HG03280 (cell line): Measurements from ENCODE around the gene AGAP2.

Source experiments
- ATAC-seq: cut with Tn5 transposase; IDR thresholded peaks from one replicate; pipeline ENCODE4 v1.9.1; 2021; ENCODE audit warnings: mild to moderate bottlenecking, moderate library complexity; ENCODE audit not compliant: unreplicated experiment

AGAP2 gene

DNA sequence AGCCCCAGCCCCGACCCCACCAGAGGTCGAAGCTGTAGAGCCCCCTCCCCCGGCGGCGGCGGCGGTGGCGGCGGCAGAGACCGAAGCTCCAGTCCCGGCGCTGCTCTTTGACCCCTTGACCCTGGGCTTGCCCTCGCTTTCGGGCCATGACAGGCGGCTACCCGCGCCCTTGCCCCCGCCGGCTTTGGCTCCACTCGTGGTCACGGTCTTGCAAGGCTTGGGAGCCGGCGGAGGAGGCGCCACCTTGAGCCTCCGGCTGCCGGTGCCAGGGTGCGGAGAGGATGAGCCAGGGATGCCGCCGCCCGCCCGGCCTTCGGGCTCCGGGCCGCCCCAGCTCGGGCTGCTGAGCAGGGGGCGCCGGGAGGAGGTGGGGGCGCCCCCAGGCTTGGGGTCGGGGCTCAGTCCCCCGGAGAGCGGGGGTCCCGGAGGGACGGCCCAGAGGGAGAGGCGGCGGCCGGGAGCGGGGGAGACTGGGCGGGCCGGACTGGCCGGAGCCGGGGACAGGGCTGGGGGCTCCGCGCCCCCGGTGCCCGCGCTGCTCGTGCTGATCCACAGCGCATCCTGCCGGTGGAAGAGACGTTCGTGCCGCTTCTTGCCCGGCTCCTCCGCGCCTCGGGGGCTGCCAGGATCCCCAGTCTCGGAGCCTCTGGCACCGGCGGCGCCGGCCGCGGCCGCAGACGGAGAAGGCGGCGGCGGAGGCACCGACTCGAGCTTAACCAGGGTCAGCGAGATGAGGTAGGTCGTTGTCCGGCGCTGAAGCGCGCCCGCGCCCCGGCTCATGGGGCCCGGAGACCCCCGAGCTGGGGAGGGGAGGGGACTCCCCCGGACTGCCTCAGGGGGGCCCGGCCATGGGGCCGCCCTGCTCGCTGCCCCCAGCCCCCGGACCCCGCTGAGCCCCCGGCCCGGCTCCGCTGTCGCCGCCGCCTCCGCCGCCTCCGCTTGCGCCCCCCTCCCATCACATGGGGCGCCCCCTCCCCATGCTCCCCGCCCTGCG, 778 bp downstream of the AGAP2 start:
- no peak for ATAC-seq

DNA sequence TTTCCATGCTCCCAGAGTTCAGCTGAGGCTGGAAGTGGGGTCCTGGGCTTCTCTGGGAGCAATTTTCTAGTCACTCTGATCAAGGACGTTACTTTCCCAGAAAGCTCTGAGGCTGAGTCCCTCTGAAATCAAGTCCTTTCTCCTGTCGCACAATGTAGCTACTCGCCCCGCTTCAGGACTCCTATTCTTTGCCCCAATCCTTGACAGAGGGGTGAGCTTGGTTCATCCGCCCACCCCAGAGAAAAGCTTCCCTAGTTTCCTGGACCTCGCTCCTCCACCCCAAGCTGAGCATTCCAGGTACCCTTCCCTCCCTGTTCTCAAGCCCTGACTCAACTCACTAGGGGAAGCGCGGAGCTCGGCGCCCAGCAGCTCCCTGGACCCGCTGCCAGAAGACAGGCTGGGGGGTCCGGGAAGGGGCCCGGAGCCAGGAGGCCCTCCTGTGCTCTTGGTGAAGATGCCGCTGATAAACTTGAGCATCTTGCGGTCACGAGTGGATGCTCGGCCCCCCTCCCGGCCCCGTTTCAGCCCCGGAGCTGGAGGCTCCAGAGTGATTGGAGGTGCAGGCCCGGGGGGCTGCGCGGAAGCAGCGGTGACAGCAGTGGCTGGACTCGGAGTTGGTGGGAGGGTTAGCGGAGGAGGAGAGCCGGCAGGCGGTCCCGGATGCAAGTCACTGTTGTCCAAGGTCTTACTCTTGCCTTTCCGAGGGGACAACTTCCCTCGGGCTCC, 1.6 kb downstream of the AGAP2 start:
- ATAC-seq = no peak

DNA sequence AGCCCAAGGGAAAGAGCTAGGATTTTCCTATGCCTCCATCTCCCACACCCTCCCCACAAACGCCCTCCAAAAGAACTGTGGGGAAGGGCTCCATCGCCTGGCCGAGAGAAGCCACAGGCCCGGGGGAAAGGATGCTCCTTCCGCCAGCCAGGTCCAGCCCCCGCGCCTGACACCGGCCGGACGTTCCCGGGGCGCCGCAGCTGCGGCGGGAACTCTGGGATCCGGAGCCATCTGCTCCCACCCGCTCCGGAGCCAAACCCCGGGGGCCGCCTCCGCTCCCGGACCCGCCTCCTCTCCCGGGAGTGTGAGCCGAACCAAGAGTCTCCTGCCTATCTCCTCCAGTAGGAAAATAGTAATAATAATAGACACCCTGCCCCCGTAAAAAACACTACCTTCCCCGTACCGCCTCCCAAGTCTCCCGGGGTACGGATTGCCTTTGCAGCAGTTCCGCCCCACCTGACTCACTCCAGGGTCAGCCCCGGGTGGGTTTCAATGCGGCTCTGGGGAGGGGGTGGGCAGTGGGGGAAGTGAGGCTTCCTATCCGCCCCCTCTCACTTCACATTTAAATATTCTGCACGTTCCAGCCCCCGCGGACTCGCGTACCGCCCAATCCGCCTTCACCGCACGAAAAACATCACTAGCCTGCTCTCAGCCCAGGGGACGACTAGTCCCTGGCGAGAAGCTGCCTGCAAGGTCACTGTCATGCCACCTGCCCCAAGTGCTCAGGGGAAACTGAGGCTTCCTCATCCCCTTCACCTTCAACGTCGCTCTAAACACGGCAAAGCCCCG, 2.4 kb downstream of the AGAP2 start:
- ATAC-seq = no peak

DNA sequence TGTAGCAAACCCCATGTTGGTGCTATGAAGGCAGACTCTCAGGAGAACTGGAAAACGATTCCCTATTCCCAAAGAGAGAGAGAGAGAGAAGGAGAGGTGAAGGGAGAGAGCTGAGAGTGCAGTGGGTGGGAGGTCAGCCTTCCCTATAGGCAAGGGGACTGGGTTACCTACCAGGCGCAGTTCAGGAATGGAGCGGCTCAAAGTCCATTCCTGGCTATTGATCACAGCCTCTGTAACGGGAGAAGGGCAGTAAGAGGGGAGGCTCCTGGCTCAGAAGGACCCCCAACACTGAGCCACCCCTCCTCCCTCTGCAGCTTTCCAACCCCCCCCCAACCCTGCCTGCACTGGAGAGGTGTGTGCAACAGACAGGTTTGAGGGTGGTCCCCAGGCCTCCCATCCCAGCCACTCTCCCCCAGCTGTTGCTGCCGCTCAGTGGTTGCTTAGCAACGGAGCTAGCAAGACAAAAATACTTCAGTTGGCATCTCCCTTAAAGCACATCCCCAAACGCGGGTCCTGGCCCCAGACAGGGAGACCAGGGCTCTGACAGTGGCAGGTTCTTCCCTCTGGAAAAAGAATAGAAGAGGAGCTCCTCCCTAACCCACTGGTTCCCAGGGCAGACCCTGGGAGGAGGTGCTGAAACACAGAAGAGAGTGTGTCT, 3.2 kb downstream of the AGAP2 start:
- no peak for ATAC-seq

DNA sequence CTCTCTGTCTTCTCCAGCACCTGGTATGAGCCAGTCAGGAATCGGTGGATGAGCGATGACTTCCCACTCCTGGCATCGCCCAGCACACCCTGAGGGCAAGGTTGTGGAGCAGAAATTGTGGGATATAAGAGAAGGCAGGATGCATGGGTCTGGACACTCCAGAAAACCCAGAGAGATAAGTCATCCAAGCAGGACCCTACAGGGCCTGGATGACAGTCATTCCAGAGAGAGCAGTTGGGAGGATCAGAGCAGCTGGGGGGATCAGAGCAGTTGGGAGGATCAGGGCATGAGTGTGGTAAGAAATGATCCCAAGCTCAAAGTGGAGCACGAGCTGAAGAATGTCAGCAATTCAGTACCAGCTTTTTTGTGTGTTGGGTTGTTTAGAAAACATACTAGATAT, 4.0 kb downstream of the AGAP2 start:
- no peak for ATAC-seq

DNA sequence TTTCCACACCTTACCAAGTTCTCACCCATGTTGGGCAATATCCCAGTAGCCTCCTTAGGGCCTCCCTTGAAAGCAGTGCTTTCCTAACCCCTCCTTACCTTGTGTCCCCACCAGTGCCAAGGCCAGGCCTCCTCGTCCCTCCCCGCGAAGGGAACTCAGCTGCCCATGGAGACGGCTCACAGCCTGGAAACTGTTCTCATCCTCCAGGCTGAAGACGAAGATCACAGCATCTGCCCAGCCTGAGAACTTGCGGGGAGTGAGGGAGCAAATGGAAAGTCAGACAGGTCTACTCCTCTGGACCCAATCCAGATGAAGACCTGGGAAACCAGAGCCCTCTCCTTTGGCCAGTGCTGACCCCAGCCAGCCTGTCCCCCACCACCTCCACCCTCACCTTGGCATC, 4.6 kb downstream of the AGAP2 start:
- ATAC-seq = no peak

DNA sequence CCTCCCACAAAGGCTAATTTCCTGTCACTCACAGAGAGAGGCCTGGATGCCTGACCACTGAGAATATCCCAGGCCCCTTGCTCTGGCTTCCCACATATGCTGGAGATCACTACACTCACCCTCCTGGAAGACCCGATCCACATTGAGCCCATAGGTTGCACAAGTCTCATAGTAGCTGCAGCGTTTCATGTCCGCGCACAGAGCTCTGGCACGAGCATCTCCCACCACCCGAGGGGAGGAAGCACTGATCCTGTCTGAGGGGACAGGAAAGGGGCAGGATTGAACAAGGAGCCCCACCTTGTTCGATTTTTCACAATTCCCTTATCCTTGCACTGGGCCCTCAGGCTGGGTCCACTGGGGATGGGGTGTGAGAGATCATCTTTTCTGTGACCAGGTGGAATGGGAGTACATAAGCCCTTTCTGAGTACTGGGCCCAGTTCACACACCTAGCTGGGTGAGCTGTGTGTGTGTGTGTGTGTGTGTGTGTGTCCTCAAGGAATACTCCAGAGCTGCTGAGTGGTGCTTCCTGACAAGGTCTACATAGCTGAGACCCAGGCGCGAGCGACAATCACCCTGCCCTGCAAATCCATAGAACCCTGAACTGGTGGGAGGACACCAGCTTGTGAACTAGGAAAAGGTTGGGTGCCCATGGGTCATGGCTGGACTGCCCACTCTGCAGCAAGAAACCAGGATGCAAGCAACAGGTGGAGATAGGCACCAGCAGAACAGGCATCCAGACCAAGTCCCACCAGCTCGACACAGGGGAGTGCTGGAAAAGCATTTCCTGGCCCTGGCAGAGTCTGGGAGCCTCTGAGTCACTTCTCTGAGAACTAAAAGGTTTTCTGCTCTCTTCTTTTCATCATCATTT, 5.6 kb downstream of the AGAP2 start:
- no peak for ATAC-seq

DNA sequence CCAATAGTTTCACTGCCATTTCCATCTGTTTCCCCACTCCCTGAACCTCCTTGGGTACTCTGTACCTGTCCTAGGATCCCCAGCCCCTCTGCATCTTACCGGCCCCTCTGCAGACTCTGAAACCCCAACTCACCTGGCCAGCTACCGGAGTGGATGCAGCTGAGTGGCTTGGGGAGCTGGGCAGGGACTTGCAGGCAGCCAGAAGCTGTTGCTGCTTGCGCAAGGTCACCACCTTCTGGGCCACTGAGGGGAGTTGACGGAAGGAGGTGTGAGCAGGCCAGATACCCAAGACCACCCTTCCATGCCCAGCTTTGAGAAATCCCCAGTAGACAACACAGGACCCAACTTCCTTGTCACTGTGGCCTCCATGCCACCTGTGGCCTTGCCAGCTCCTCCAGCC, 6.3 kb downstream of the AGAP2 start:
- ATAC-seq = no peak

DNA sequence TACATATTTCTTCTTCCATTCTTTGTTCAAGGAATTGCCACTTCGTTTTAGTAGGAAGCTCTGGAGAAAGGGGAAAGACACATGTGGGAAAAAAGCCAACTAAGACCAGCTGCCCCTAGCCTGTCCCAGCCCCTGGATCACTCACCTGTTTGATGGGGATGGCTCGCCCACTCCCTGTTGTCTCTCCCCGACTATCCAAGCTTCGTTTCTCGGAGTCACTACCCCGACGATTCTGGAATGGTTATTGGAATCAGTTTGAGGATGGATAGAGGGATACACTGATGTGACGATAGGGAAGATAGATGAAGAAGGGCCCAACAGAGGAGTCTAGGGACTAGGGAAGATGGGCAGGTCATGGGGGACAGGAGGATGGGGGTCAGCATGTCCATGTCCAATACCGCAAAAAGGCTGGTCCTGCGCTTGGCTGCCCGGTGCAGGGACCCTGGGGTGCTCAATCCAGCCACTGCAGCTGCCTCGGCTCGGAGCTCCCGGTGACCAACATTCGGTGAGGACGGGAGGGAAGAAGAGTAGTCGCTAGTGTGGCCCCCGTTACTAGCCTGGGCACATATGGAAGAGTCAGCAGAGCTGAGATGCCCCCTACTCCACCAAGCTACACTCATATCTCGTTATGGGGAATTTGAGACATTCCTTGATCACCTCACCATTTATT, 7.0 kb downstream of the AGAP2 start:
- no peak for ATAC-seq

DNA sequence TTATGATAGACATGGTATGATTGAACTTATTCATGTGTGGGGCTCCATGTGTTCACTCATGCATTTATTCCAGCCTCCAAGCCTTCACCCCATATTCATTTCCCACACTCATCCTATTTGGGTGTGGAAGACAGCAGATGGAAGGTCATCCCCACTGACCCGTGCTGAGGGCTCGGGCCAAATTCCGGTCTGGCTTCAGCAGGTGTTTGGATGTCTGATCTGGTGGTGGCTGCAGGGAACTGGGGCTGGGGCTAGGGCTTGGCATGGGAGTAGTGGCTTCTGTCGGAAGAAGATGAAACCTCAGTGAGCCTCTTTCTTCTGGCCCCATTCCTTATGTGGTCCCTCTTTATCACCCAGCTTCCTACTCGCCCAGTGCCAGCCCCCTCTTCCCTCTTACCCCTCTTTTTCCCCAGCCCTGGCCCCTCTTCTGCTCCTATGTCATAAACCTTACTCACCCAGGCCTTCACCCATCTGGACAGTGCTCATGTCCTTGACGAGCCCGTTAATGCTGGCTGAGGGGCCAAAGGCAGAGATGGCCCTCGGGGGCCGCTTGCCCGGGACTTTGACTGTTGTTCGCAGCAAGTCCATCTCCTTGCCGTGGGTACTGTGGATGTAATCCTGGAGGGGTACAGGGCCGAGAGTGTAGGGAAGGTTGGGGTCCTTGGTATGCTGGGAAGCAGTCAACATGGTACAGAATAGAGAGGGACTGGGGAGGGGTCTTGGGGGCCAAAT, 8.0 kb downstream of the AGAP2 start:
- no peak for ATAC-seq

DNA sequence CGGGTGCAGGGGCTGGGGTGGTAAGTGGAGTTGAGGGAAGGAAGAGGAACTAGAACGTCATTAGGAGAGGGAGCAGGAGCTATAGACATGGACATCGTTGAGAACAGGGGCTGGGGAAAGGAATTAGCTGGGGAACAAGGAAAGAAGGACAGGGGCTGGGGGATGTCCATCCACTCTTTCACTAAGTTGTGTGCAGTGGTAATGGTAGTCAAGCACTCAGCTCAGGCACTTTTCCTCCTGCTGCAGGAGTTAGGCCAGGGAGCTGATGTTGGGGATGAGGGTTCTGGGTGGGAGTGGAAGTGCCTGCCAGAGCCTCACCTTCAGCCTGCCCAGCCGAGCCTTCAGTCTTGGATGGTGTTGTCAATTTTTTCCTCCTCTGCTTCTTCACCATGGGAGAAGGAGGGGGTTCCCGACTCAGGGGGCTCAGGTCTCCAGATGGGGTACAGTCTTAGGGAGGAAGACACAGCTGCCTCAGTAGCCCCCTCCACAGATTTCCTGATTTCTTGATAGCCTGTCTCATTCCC, 9.2 kb downstream of the AGAP2 start:
- no peak for ATAC-seq

DNA sequence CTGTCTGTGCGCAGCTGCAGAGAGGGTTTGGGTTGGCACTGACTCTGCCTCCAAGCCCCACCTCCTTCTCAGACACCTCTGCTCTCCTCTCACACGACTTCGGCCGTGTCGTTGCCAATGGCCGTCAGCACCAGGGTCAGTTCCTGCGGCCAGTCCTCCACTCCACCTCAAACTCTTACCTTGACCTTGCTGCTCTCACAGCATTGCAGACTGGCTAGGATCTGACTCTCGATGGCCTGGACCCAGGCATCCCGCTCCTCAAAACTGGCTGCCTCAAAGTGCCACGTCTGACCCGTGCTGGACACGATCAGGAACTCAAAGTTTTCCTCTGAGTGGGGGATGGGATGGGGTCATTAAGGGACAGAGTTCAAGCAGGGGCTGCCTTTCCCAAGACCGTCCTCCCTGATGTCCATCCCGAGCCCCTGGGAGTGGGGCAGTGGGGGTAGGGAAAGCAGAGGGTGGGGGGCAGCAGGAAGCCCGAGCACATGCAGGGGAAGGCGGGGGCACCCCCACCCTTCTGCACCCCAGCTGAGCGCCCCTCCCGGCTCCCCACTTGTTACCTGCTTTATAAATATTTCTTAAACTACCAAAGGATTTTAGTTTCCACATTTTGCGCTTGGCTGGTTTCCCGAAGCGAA, 10.7 kb downstream of the AGAP2 start:
- ATAC-seq = no peak

DNA sequence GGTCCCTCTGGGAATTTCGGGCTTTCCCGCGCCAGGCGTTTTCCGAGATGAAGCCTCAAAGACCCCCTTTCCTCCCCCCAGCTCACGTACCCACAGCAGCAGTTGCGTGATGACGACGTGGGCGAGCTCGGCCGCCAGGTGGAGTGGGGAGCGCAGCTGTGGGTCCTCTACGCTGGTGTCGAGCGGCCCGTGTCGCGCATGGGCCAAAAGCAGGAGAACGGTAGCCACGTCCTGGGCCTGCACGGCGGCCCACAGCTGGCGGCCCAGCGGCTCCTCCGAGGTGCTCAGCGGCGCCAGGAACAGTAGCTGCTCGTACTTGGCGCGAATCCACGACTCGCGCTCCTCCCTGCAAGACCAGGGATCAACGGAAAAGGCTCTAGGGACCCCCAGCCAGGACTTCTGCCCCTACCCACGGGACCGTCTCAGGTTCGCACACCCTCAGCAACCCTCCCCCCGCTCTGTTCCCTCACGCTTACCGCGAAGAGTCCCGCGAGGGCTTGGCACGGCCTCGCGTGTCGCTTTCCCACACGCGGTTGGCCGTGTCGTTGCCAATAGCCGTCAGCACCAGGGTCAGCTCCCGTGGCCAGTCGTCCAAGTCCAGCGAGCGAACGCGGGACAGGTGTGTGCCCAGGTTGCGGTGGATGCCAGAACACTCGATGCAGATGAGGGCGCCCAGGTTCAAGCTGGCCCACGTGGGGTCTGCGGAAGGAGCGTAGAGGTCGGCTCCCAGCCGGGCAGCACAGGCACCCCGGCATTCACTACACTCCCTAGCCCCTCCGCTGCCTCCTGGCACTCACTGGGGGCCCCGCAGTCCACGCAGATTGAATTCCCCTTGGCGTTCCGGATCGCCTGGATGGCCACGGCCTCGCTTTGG, 11.4 kb downstream of the AGAP2 start:
- ATAC-seq = no peak

DNA sequence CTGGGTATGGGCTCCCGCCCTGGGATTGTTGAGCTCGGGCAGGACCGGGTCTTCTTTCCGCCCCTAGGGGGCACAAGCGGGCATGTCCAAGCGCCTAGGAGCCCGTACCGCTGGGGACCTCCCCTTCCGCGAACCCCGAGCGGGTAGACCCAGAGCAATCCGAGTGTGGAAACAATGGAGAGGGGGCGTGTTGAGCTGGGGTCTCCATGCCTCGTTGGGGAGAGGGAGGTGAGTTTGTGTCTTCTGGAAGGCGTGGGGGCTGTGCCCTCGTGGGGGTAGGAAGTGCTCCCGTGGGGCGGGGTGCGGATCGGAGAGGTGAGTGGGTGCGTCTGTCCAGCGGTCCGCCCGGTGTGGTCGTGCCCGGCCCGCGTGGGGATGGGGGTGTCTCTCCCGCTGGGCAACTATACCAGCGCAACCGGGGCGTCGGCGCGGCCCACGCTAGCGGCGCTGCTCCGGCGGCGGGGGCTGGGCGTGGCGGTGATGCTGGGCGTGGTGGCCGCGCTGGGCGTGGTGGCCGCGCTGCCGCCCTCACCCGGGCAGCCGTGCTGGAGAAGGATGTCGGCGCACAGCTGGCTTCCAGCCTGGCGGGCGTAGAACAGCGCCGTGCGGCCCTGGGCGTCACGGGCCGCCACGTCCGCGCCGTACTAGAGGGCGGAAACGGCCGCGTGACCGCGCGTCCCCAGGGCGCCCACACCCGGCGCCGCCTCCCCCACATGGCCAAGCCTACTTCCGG, 12.2 kb downstream of the AGAP2 start:
- ATAC-seq = no peak

DNA sequence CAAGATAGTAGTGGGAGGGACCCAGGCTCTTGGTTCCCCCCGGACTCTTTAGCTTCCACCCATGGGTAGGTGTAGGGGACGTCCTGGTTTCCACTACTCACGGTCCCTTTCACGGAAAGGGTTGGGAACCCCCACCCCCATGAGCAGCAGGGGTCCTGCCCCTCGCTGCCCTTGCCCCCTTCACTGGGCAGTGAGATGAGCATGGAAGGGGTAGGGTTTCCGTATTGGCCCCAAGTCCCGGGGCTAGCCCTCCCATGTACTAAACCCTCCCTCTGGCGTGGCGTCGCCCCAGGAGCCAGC, 12.7 kb downstream of the AGAP2 start:
- no peak for ATAC-seq

DNA sequence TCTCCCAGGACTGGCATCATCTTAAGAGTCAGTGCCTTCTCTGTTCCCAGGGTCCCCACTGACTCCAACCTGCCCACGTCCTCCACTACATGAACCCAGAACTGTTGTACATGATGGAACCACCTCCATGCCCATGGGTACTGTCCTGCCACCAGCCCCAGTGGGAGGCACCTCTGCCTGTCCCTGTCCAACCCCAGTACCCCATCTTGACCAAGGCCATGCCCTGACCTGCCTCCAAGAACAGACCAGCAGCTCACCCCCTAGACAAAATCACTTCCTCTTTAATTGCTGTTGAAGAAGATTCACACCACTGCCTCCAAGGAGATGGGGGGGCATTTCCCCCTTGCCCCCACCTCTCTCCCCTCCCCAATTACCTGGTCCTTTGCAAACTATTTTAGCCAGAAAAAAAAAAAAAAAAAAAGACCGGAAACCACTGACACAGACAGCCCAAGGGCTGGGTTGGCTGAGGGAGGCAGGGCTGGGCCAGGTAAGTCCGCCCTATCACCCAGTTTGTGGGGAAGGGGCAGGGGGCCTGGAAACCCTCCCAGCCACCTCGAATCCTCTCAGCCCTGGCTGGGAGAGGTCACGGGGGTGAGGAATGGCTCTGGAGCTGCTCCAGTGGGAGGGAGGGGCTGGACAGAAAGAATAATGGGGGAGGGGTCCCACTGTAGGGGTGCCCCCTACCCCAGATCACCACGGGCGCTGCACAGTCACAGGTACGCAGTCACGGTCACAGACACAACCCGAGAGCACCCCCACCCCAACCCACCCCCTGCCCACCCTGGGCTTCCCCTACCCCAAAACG, 13.4 kb downstream of the AGAP2 start:
- ATAC-seq = no peak
